NCI-H146 (cell line): Measurements from ENCODE around the gene PFN4.
"Not testable (repeated sequence)": the region's sequence is repeated elsewhere in the genome, so short reads cannot be mapped to it uniquely, and the experiment has no call there.

Source experiments
- DNase-seq: peaks from one replicate; lab custom pipeline; 2025; lab: John Stamatoyannopoulos, UW

PFN4 gene

GRCh38 chr2:24111407-24111901 lies 11.7 kb downstream of the PFN4 start:
- DNase-seq: no peak

GRCh38 chr2:24110660-24111303 lies 12.4 kb downstream of the PFN4 start:
- no peak for DNase-seq

- not testable (repeated sequence) for DNase-seq
Observed at GRCh38 chr2:24109431-24109830, 13.7 kb downstream of the PFN4 start.

- no peak for DNase-seq
Observed at GRCh38 chr2:24107336-24107735, 15.8 kb downstream of the PFN4 start.

- DNase-seq: no peak
Observed at GRCh38 chr2:24106786-24107185, 16.3 kb downstream of the PFN4 start.

- DNase-seq: no peak
Observed at GRCh38 chr2:24105816-24106215, 17.3 kb downstream of the PFN4 start.

GRCh38 chr2:24104906-24105305 lies 18.2 kb downstream of the PFN4 start:
- DNase-seq: no peak

GRCh38 chr2:24104110-24104650 lies 19.0 kb downstream of the PFN4 start:
- peak; percentile 32 for DNase-seq

GRCh38 chr2:24102677-24103076 lies 20.5 kb downstream of the PFN4 start:
- no peak for DNase-seq

- DNase-seq: no peak
Observed at GRCh38 chr2:24101992-24102391, 21.1 kb downstream of the PFN4 start.

GRCh38 chr2:24100732-24101131 lies 22.4 kb downstream of the PFN4 start:
- not testable (repeated sequence) for DNase-seq

- not testable (repeated sequence) for DNase-seq
Observed at GRCh38 chr2:24095171-24095677, 27.9 kb downstream of the PFN4 start.

- not testable (repeated sequence) for DNase-seq
Observed at GRCh38 chr2:24093270-24093669, 29.9 kb downstream of the PFN4 start.

GRCh38 chr2:24088821-24089359 lies 34.2 kb downstream of the PFN4 start:
- DNase-seq: no peak

- no peak for DNase-seq
Observed at GRCh38 chr2:24087032-24087431, 36.1 kb downstream of the PFN4 start.

GRCh38 chr2:24086241-24086640 lies 36.9 kb downstream of the PFN4 start:
- no peak for DNase-seq

- no peak for DNase-seq
Observed at GRCh38 chr2:24085200-24085489, 38.0 kb downstream of the PFN4 start.

- peak; percentile 91 for DNase-seq
Observed at GRCh38 chr2:24084386-24085199, 38.5 kb downstream of the PFN4 start, which contains the start of gene TP53I3. TSS of gene TP53I3 (minus strand) at chr2:24084834. CDS start at chr2:24084326, 508 bp downstream.

- peak; percentile 96 for DNase-seq
Observed at GRCh38 chr2:24083567-24084385, 39.4 kb downstream of the PFN4 start.

- DNase-seq: no peak
Observed at GRCh38 chr2:24082787-24083566, 40.2 kb downstream of the PFN4 start.

GRCh38 chr2:24080701-24081100 lies 42.4 kb downstream of the PFN4 start:
- no peak for DNase-seq
